AG04450 (cell line): ENCODE results near the gene MEGF6. TPM values are rescaled to one million over a fixed set of nuclear protein-coding genes. Genes with fewer than 3 reads are reported as not detected.

Source experiments
- CTCF ChIA-PET: fragments of 300-600, 350-600 bp; formaldehyde crosslinking; extraction: SDS; loops from one replicate; lab custom pipeline; 2022; ENCODE audit warnings: antibody characterized with exemption, inconsistent platforms; lab: Charles Lee
- POLR2A ChIA-PET: fragments of 350-600 bp; formaldehyde crosslinking; extraction: SDS; loops from one replicate; lab custom pipeline; 2021; ENCODE audit warnings: antibody characterized with exemption, inconsistent platforms; lab: Yijun Ruan, JAX
- DNase-seq: peaks from one replicate; pipeline ENCODE4 v3.0.0-alpha.2; 2011; ENCODE audit warnings: low read depth, low spot score
- H3K27ac ChIP-seq: one replicate; pipeline ENCODE4 v1.5.1; 2012; ENCODE audit warnings: low read depth, low read length, control low read depth
- H3K27me3 ChIP-seq: one replicate; pipeline ENCODE4 v1.6.0; 2012; ENCODE audit warnings: low read length; ENCODE audit not compliant: control insufficient read depth, insufficient read depth
- H3K4me3 ChIP-seq: 2 replicates; pipeline ENCODE4 v1.5.1; 2011; ENCODE audit warnings: mild to moderate bottlenecking, low read depth, low read length, control low read depth
- H3K9me3 ChIP-seq: 2 replicates; pipeline ENCODE4 v1.5.1; 2012; ENCODE audit warnings: low read length; ENCODE audit not compliant: control insufficient read depth, insufficient read depth
- polyA plus RNA-seq: library from polyadenylated mRNA; depleted of rRNA; stranded (reverse); fragments of >200 nt; gene quantifications from 2 replicates; pipeline ENCODE4 v1.2.3, GENCODE V29; 2011
- TF ChIP-seq, protein P1 (sequence below): IDR thresholded peaks from 2 replicates; pipeline ENCODE4 v1.5.1; 2011; ENCODE audit warnings: low read depth, low read length, control low read depth, inconsistent platforms

Gene MEGF6
- polyA plus RNA-seq, 1 experiment: 0.45 TPM

GRCh38 chr1:3450202-3450863, 161.0 kb downstream of the MEGF6 start:
- no peak for DNase-seq
- Histone ChIP-seq H3K4me3 (no peak overlapping the region), H3K27ac (no peak overlapping the region), H3K27me3 (peaks cover 11% of the 10 kb centered on the region), H3K9me3 (no peaks in the 10 kb centered on the region; the same call in 1 of the 2 replicates)
- TF ChIP-seq, protein P1, sequence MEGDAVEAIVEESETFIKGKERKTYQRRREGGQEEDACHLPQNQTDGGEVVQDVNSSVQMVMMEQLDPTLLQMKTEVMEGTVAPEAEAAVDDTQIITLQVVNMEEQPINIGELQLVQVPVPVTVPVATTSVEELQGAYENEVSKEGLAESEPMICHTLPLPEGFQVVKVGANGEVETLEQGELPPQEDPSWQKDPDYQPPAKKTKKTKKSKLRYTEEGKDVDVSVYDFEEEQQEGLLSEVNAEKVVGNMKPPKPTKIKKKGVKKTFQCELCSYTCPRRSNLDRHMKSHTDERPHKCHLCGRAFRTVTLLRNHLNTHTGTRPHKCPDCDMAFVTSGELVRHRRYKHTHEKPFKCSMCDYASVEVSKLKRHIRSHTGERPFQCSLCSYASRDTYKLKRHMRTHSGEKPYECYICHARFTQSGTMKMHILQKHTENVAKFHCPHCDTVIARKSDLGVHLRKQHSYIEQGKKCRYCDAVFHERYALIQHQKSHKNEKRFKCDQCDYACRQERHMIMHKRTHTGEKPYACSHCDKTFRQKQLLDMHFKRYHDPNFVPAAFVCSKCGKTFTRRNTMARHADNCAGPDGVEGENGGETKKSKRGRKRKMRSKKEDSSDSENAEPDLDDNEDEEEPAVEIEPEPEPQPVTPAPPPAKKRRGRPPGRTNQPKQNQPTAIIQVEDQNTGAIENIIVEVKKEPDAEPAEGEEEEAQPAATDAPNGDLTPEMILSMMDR: no peak
- CTCF ChIA-PET: interaction anchor here (0.9 kb wide), 2 partner anchors 36 to 169 kb away, joined by 3 read pairs; no protein-coding TSS in a partner anchor
- POLR2A ChIA-PET: no interaction called here

- H3K4me3 ChIP-seq: no peak overlapping the region
- no peak for DNase-seq
- peaks cover 18% of the 10 kb centered on the region for H3K27me3 ChIP-seq
- H3K27ac ChIP-seq: no peak overlapping the region
- POLR2A ChIA-PET: no interaction called here
- TF ChIP-seq, protein P1: no peak
- CTCF ChIA-PET: interaction anchor here (0.8 kb wide), 1 partner anchor 8 kb away, joined by 7 read pairs; no protein-coding TSS in a partner anchor
- H3K9me3 ChIP-seq: no peaks in the 10 kb centered on the region
Measured at GRCh38 chr1:3444736-3445135, 166.6 kb downstream of the MEGF6 start.

DNA sequence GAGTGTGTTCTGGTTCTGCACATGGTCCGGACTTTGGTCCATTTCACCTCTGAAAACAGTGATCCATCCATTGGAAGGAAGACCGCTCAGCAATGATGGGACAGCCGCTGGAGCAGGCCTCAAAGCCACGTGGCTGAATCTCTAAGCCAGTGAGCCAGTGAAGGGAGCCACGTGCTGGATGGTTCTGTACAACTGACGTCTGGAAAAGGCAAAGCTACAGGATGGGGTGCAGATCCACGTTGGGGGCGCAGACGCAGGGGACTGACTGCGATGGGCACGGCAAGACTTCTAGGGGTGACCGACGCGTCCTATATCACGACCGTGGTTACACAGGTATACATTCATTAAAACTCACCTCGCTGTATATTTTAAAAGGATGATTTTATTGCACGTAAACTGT, 167.0 kb downstream of the MEGF6 start:
- ChIA-PET CTCF (interaction anchor here (0.8 to 1.4 kb wide), 2 partner anchors 9 kb away, joined by 5 to 7 read pairs; no protein-coding TSS in a partner anchor), POLR2A (no interaction called here)
- H3K27me3 ChIP-seq: peaks cover 18% of the 10 kb centered on the region
- H3K27ac ChIP-seq: no peak overlapping the region
- no peaks in the 10 kb centered on the region for H3K9me3 ChIP-seq
- DNase-seq: no peak
- TF ChIP-seq, protein P1: no peak
- no peak overlapping the region for H3K4me3 ChIP-seq

- H3K27me3 ChIP-seq: peaks cover 18% of the 10 kb centered on the region
- ChIA-PET CTCF (interaction anchor here (1.4 kb wide), 1 partner anchor 9 kb away, joined by 5 read pairs; no protein-coding TSS in a partner anchor), POLR2A (no interaction called here)
- no peak overlapping the region for H3K27ac ChIP-seq
- DNase-seq: no peak
- H3K4me3 ChIP-seq: no peak overlapping the region
- TF ChIP-seq, protein P1: no peak
- no peaks in the 10 kb centered on the region for H3K9me3 ChIP-seq
Measured at GRCh38 chr1:3443807-3444206, 167.5 kb downstream of the MEGF6 start.

GRCh38 chr1:3442901-3443300, 168.4 kb downstream of the MEGF6 start:
- CTCF ChIA-PET: interaction anchor here (1.4 kb wide), 1 partner anchor 10 kb away, joined by 5 read pairs; no protein-coding TSS in a partner anchor
- TF ChIP-seq, protein P1: no peak
- POLR2A ChIA-PET: no interaction called here
- no peak overlapping the region for H3K4me3 ChIP-seq
- H3K9me3 ChIP-seq: no peaks in the 10 kb centered on the region; the same call in 1 of the 2 replicates
- peaks cover 18% of the 10 kb centered on the region for H3K27me3 ChIP-seq
- DNase-seq: no peak
- no peak overlapping the region for H3K27ac ChIP-seq
